NT2/D1 (cell line): ENCODE data around the gene RGS9.
"Not testable (repeated sequence)": the region's sequence is repeated elsewhere in the genome, so short reads cannot be mapped to it uniquely, and the experiment has no call there.

Experiments
- DNase-seq: peaks from one replicate; pipeline ENCODE4 v3.0.0-alpha.2; 2011; ENCODE audit warnings: low read depth, low spot score
- H3K27me3 ChIP-seq: 2 replicates; pipeline ENCODE4 v1.6.0; 2011; ENCODE audit warnings: mild to moderate bottlenecking; ENCODE audit not compliant: insufficient read length, insufficient read depth
- H3K36me3 ChIP-seq: 2 replicates; pipeline ENCODE4 v1.6.1; 2011; ENCODE audit warnings: mild to moderate bottlenecking, low read length, mixed read lengths; ENCODE audit not compliant: insufficient read depth, insufficient read length
- H3K4me1 ChIP-seq: 2 replicates; pipeline ENCODE4 v1.5.1; 2011; ENCODE audit not compliant: insufficient read depth, insufficient read length
- H3K4me3 ChIP-seq: 2 replicates; pipeline ENCODE4 v1.5.1; 2011; ENCODE audit warnings: low read depth; ENCODE audit not compliant: insufficient read length
- H3K9ac ChIP-seq: 2 replicates; pipeline ENCODE4 v1.6.0; 2011; ENCODE audit warnings: low read depth; ENCODE audit not compliant: insufficient read length
- H3K9me3 ChIP-seq: 2 replicates; pipeline ENCODE4 v1.5.1; 2011; ENCODE audit warnings: mild to moderate bottlenecking, low read length; ENCODE audit not compliant: insufficient read depth
- SUZ12 ChIP-seq: IDR thresholded peaks from 2 replicates; pipeline ENCODE4 v1.6.1; 2011; ENCODE audit not compliant: insufficient read length, insufficient read depth; ENCODE audit errors: extremely low read depth
- YY1 ChIP-seq: IDR thresholded peaks from 2 replicates; pipeline ENCODE4 v1.6.1; 2011; ENCODE audit not compliant: insufficient read length, insufficient read depth
- ZNF274 ChIP-seq: IDR thresholded peaks from 2 replicates; pipeline ENCODE4 v1.6.1; 2011; ENCODE audit warnings: mild to moderate bottlenecking, low read depth, low read length

The RGS9 gene

DNA sequence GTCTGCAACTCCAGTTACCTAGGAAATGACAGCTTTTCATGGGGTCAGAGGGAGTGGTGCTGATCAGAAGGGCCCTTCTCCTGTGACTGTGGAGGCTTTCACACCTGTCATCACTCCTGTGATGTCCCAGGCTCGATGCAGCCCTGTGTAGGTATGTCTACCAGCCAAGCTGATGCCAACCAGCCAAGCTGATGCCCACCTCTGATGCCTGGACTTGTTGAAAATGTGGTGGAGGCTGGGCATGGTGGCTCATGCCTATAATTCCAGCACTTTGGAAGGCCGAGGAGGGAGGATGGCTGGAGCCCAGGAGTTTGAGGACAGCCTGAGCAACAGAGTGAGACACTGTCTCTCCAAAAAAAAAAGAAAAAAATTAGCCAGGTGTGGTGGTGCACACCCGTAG, 33.7 kb upstream of the RGS9 start:
- Histone ChIP-seq H3K36me3 (peaks cover 8% of the 10 kb centered on the region), H3K27me3 (peaks cover 4% of the 10 kb centered on the region), H3K4me1 (peaks cover 3% of the 10 kb centered on the region), H3K9ac (no peak overlapping the region), H3K4me3 (no peak overlapping the region), H3K9me3 (no peaks in the 10 kb centered on the region)
- DNase-seq, result no peak
- TF ChIP-seq ZNF274, result no peak
- TF ChIP-seq SUZ12, result no peak
- no peak for TF ChIP-seq YY1

- Histone ChIP-seq H3K4me3 (no peak overlapping the region), H3K9ac (no peak overlapping the region), H3K27me3 (peaks cover 4% of the 10 kb centered on the region), H3K36me3 (peaks cover 8% of the 10 kb centered on the region), H3K4me1 (peaks cover 3% of the 10 kb centered on the region), H3K9me3 (no peaks in the 10 kb centered on the region)
- DNase-seq, result no peak
- TF ChIP-seq YY1 (no peak), SUZ12 (no peak), ZNF274 (no peak)
These were observed 33.3 kb upstream of the RGS9 start for GRCh38 chr17:65103896-65104295.

GRCh38 chr17:65104541-65104940, 32.6 kb upstream of the RGS9 start:
- peaks cover 11% of the 10 kb centered on the region for H3K36me3 ChIP-seq
- no peak for DNase-seq
- H3K4me1 ChIP-seq, result peaks cover 3% of the 10 kb centered on the region
- peaks cover 4% of the 10 kb centered on the region for H3K27me3 ChIP-seq
- TF ChIP-seq ZNF274 (no peak), SUZ12 (no peak), YY1 (no peak)
- 0 out of 2 replicates have a peak, but pooled peaks cover 3% of the 10 kb centered on the region for H3K9me3 ChIP-seq
- H3K9ac ChIP-seq, result no peak overlapping the region
- H3K4me3 ChIP-seq, result no peak overlapping the region

- Histone ChIP-seq H3K4me1 (peaks cover 2% of the 10 kb centered on the region), H3K9ac (no peak overlapping the region), H3K27me3 (peaks cover 4% of the 10 kb centered on the region), H3K4me3 (no peak overlapping the region), H3K9me3 (0 out of 2 replicates have a peak, but pooled peaks cover 6% of the 10 kb centered on the region), H3K36me3 (peaks cover 11% of the 10 kb centered on the region)
- no peak for DNase-seq
- TF ChIP-seq SUZ12 (no peak), YY1 (no peak), ZNF274 (no peak)
These were observed 32.2 kb upstream of the RGS9 start for GRCh38 chr17:65104973-65105372.

GRCh38 chr17:65108152-65108551, 29.0 kb upstream of the RGS9 start:
- no peaks in the 10 kb centered on the region for H3K27me3 ChIP-seq
- no peak overlapping the region for H3K4me3 ChIP-seq
- H3K9me3 ChIP-seq, result 0 out of 2 replicates have a peak, but pooled peaks cover 6% of the 10 kb centered on the region
- no peak for DNase-seq
- H3K9ac ChIP-seq, result no peak overlapping the region
- TF ChIP-seq YY1 (no peak), ZNF274 (no peak), SUZ12 (no peak)
- peaks cover 10% of the 10 kb centered on the region for H3K36me3 ChIP-seq
- H3K4me1 ChIP-seq, result no peaks in the 10 kb centered on the region

DNA sequence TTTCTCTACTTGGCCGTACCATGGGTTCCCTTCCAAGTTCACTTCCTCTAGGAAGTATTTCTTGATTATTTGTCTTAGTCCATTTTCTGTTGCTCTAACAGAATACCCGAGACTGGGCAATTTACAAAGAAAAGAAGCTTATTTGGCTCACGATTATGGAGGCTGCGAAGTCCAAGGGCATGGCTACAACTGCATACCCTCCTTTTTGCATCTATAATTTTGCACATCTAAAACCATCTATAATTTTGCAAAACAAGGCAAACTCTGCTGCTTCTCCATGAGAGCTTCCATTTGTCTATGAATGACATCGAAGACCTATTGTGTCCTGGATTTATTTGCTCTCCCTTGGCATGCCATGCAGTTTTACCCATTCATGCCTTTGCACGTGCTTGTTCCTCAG, 27.6 kb upstream of the RGS9 start:
- no peak for DNase-seq
- no peak overlapping the region for H3K4me3 ChIP-seq
- no peak overlapping the region for H3K9ac ChIP-seq
- 0 out of 2 replicates have a peak, but pooled peaks cover 6% of the 10 kb centered on the region for H3K9me3 ChIP-seq
- no peak for TF ChIP-seq ZNF274
- TF ChIP-seq SUZ12, result no peak
- TF ChIP-seq YY1, result no peak
- peaks cover 8% of the 10 kb centered on the region for H3K36me3 ChIP-seq
- H3K4me1 ChIP-seq, result no peaks in the 10 kb centered on the region
- no peaks in the 10 kb centered on the region for H3K27me3 ChIP-seq

- no peak overlapping the region for H3K9ac ChIP-seq
- no peak for TF ChIP-seq ZNF274
- no peak for TF ChIP-seq SUZ12
- H3K9me3 ChIP-seq, result 0 out of 2 replicates have a peak, but pooled peaks cover 6% of the 10 kb centered on the region
- peaks cover 8% of the 10 kb centered on the region for H3K36me3 ChIP-seq
- H3K4me1 ChIP-seq, result no peaks in the 10 kb centered on the region
- no peak for DNase-seq
- no peak overlapping the region for H3K4me3 ChIP-seq
- H3K27me3 ChIP-seq, result no peaks in the 10 kb centered on the region
These were observed 27.0 kb upstream of the RGS9 start for GRCh38 chr17:65109990-65110680.

GRCh38 chr17:65115839-65116238, 21.3 kb upstream of the RGS9 start:
- H3K4me3 ChIP-seq, result no peak overlapping the region
- no peak for DNase-seq
- no peak overlapping the region for H3K9ac ChIP-seq
- no peaks in the 10 kb centered on the region for H3K4me1 ChIP-seq
- no peaks in the 10 kb centered on the region for H3K9me3 ChIP-seq
- no peaks in the 10 kb centered on the region for H3K27me3 ChIP-seq
- TF ChIP-seq ZNF274, result no peak
- no peak for TF ChIP-seq YY1
- TF ChIP-seq SUZ12, result no peak
- H3K36me3 ChIP-seq, result no peaks in the 10 kb centered on the region

DNA sequence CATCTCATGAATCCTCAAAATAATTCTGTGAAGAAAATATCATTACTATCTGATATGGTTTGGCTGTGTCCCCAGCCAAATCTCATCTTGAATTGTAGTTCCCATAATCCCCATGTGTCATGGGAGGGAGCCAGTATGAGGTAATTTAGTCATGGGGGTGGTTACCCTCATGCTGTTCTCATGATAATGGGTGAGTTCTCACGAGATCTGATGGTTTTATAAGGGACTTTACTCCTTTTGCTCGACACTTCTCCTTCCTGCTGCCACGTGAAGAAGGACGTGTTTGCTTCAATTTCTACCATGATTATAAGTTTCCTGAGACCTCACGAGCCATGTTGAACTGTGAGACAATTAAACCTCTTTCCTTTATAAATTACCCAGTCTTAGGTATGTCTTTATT, 20.7 kb upstream of the RGS9 start:
- H3K36me3 ChIP-seq, H3K9me3 ChIP-seq, H3K27me3 ChIP-seq, DNase-seq, H3K4me3 ChIP-seq, H3K9ac ChIP-seq, H3K4me1 ChIP-seq: not testable (repeated sequence)
